ENCODE results near the gene CDC45.

DNA sequence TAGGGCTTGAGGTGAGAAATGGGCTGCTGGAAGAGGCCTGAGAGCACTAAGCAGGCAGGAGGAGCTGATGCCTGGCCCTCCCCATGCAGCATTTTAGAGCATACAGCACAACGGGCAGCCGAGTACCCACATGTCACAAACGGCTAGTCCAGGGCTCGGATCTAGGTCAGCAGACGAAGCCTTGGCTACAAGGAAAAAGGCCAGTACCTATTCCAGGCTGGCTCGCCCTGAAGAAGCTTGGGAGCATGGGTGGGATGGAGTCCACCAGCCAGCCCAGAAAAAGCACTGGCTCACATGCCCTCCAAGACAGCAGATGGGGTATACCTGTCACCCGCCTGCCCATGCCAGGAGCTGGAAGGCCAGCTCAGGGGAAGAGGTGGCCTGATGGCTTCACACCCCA lies 10.3 kb upstream of the CDC45 start:
- TF ChIP-seq, protein P1, sequence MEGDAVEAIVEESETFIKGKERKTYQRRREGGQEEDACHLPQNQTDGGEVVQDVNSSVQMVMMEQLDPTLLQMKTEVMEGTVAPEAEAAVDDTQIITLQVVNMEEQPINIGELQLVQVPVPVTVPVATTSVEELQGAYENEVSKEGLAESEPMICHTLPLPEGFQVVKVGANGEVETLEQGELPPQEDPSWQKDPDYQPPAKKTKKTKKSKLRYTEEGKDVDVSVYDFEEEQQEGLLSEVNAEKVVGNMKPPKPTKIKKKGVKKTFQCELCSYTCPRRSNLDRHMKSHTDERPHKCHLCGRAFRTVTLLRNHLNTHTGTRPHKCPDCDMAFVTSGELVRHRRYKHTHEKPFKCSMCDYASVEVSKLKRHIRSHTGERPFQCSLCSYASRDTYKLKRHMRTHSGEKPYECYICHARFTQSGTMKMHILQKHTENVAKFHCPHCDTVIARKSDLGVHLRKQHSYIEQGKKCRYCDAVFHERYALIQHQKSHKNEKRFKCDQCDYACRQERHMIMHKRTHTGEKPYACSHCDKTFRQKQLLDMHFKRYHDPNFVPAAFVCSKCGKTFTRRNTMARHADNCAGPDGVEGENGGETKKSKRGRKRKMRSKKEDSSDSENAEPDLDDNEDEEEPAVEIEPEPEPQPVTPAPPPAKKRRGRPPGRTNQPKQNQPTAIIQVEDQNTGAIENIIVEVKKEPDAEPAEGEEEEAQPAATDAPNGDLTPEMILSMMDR (conservative IDR thresholded peaks at IDR 0.05; ENCODE audit: low read length) = no peak
- no peak for TF ChIP-seq EZH2phosphoT487 (IDR thresholded peaks at IDR 0.05; ENCODE audit: borderline replicate concordance, low read depth, low read length)
